T-helper 1 cell treated with Interleukin-12 subunit alpha and Interleukin-12 subunit beta and Interleukin-4 antibody, amounts not matched to agents 30 μg/mL and 1 μg/mL, for 36 hours (primary cell): ENCODE measurements around the gene M1AP.
"Not testable (repeated sequence)": the region's sequence is repeated elsewhere in the genome, so short reads cannot be mapped to it uniquely, and the experiment has no call there.

Experiments used
- H3K27ac Mint-ChIP-seq: one replicate; pipeline ENCODE4 v1.8.0; 2021; ENCODE audit warnings: mild to moderate bottlenecking, mixed read lengths
- H3K27me3 Mint-ChIP-seq: one replicate; pipeline ENCODE4 v1.8.0; 2021; ENCODE audit warnings: low read depth, mixed read lengths
- H3K36me3 Mint-ChIP-seq: one replicate; pipeline ENCODE4 v1.8.0; 2021; ENCODE audit warnings: low read depth, mixed read lengths
- H3K4me1 Mint-ChIP-seq: one replicate; pipeline ENCODE4 v1.8.0; 2021; ENCODE audit warnings: low read depth, mixed read lengths
- H3K4me3 Mint-ChIP-seq: one replicate; pipeline ENCODE4 v1.8.0; 2021; ENCODE audit warnings: mild to moderate bottlenecking, moderate library complexity, mixed read lengths
- H3K9me3 Mint-ChIP-seq: one replicate; pipeline ENCODE4 v1.8.0; 2021; ENCODE audit warnings: mixed read lengths

The M1AP gene

GRCh38 chr2:74573747-74574562 lies 74.2 kb downstream of the M1AP start:
- Mint-ChIP-seq H3K27me3 (no peaks in the 10 kb centered on the region), H3K9me3 (no peaks in the 10 kb centered on the region), H3K4me3 (peak overlapping the region; percentile 47), H3K27ac (peak overlapping the region; percentile 79), H3K36me3 (peaks cover 6% of the 10 kb centered on the region), H3K4me1 (peaks cover 42% of the 10 kb centered on the region)

- Mint-ChIP-seq H3K9me3 (no peaks in the 10 kb centered on the region), H3K27ac (no peak overlapping the region), H3K36me3 (peaks cover 5% of the 10 kb centered on the region), H3K27me3 (no peaks in the 10 kb centered on the region), H3K4me1 (peaks cover 41% of the 10 kb centered on the region), H3K4me3 (no peak overlapping the region)
These were observed 75.8 kb downstream of the M1AP start for GRCh38 chr2:74572178-74572925.

GRCh38 chr2:74571058-74571457 lies 77.1 kb downstream of the M1AP start:
- Mint-ChIP-seq H3K27me3 (no peaks in the 10 kb centered on the region), H3K4me3 (no peak overlapping the region)

GRCh38 chr2:74569686-74570085 lies 78.4 kb downstream of the M1AP start:
- no peak overlapping the region for H3K4me3 Mint-ChIP-seq
- no peaks in the 10 kb centered on the region for H3K9me3 Mint-ChIP-seq
- H3K4me1 Mint-ChIP-seq, result peaks cover 35% of the 10 kb centered on the region
- H3K36me3 Mint-ChIP-seq, result peaks cover 4% of the 10 kb centered on the region
- H3K27me3 Mint-ChIP-seq, result no peaks in the 10 kb centered on the region
- no peak overlapping the region for H3K27ac Mint-ChIP-seq

More at GRCh38 chr2:74571058-74571457, 77.1 kb downstream of the M1AP start:
- no peak overlapping the region for H3K27ac Mint-ChIP-seq
- H3K9me3 Mint-ChIP-seq, result no peaks in the 10 kb centered on the region
- peaks cover 4% of the 10 kb centered on the region for H3K36me3 Mint-ChIP-seq
- peaks cover 36% of the 10 kb centered on the region for H3K4me1 Mint-ChIP-seq

GRCh38 chr2:74567881-74568280 lies 80.2 kb downstream of the M1AP start:
- Mint-ChIP-seq H3K27ac (no peak overlapping the region), H3K9me3 (no peaks in the 10 kb centered on the region), H3K27me3 (no peaks in the 10 kb centered on the region), H3K4me1 (peaks cover 26% of the 10 kb centered on the region), H3K4me3 (no peak overlapping the region), H3K36me3 (no peaks in the 10 kb centered on the region)

GRCh38 chr2:74566754-74567085 lies 81.4 kb downstream of the M1AP start:
- H3K4me1 Mint-ChIP-seq, result peaks cover 35% of the 10 kb centered on the region
- peaks cover 2% of the 10 kb centered on the region for H3K36me3 Mint-ChIP-seq
- H3K9me3 Mint-ChIP-seq, result no peaks in the 10 kb centered on the region
- H3K27ac Mint-ChIP-seq, result peak overlapping the region; percentile 68
- no peaks in the 10 kb centered on the region for H3K27me3 Mint-ChIP-seq
- no peak overlapping the region for H3K4me3 Mint-ChIP-seq

- Mint-ChIP-seq H3K4me3 (no peak overlapping the region), H3K9me3 (no peaks in the 10 kb centered on the region), H3K4me1 (peaks cover 36% of the 10 kb centered on the region), H3K27ac (peak overlapping the region; percentile 68), H3K27me3 (no peaks in the 10 kb centered on the region), H3K36me3 (peaks cover 2% of the 10 kb centered on the region)
These were observed 81.9 kb downstream of the M1AP start for GRCh38 chr2:74566076-74566753.

GRCh38 chr2:74564222-74564621 lies 83.9 kb downstream of the M1AP start:
- no peaks in the 10 kb centered on the region for H3K9me3 Mint-ChIP-seq
- H3K27me3 Mint-ChIP-seq, result no peaks in the 10 kb centered on the region
- H3K27ac Mint-ChIP-seq, result no peak overlapping the region
- peaks cover 2% of the 10 kb centered on the region for H3K36me3 Mint-ChIP-seq
- no peak overlapping the region for H3K4me3 Mint-ChIP-seq
- H3K4me1 Mint-ChIP-seq, result peaks cover 39% of the 10 kb centered on the region

GRCh38 chr2:74562126-74562775 lies 85.9 kb downstream of the M1AP start:
- Mint-ChIP-seq H3K27ac (peak overlapping the region; percentile 56), H3K9me3 (no peaks in the 10 kb centered on the region), H3K36me3 (peaks cover 6% of the 10 kb centered on the region), H3K27me3 (no peaks in the 10 kb centered on the region), H3K4me3 (no peak overlapping the region), H3K4me1 (peaks cover 33% of the 10 kb centered on the region)

GRCh38 chr2:74561022-74561421 lies 87.1 kb downstream of the M1AP start:
- H3K27me3 Mint-ChIP-seq, H3K9me3 Mint-ChIP-seq, H3K27ac Mint-ChIP-seq, H3K4me3 Mint-ChIP-seq: not testable (repeated sequence)
- H3K4me1 Mint-ChIP-seq, result peaks cover 30% of the 10 kb centered on the region
- H3K36me3 Mint-ChIP-seq, result peaks cover 12% of the 10 kb centered on the region

- Mint-ChIP-seq H3K4me1 (peaks cover 30% of the 10 kb centered on the region), H3K4me3 (no peak overlapping the region), H3K9me3 (no peaks in the 10 kb centered on the region), H3K27me3 (no peaks in the 10 kb centered on the region), H3K27ac (no peak overlapping the region), H3K36me3 (peaks cover 12% of the 10 kb centered on the region)
These were observed 87.5 kb downstream of the M1AP start for GRCh38 chr2:74560591-74560990.

- no peak overlapping the region for H3K4me3 Mint-ChIP-seq
- H3K4me1 Mint-ChIP-seq, result peaks cover 33% of the 10 kb centered on the region
- no peaks in the 10 kb centered on the region for H3K9me3 Mint-ChIP-seq
- H3K27ac Mint-ChIP-seq, result peak overlapping the region; percentile 20
- H3K36me3 Mint-ChIP-seq, result peaks cover 12% of the 10 kb centered on the region
- no peaks in the 10 kb centered on the region for H3K27me3 Mint-ChIP-seq
These were observed 88.2 kb downstream of the M1AP start for GRCh38 chr2:74559912-74560311.

- Mint-ChIP-seq H3K27me3 (no peaks in the 10 kb centered on the region), H3K4me1 (peaks cover 31% of the 10 kb centered on the region), H3K4me3 (no peak overlapping the region), H3K27ac (no peak overlapping the region), H3K9me3 (no peaks in the 10 kb centered on the region), H3K36me3 (peaks cover 12% of the 10 kb centered on the region)
These were observed 89.6 kb downstream of the M1AP start for GRCh38 chr2:74558284-74559230.
